ENCODE results near the gene GOSR2.
"Not testable (repeated sequence)": the region's sequence is repeated elsewhere in the genome, so short reads cannot be mapped to it uniquely, and the experiment has no call there.

Gene GOSR2

DNA sequence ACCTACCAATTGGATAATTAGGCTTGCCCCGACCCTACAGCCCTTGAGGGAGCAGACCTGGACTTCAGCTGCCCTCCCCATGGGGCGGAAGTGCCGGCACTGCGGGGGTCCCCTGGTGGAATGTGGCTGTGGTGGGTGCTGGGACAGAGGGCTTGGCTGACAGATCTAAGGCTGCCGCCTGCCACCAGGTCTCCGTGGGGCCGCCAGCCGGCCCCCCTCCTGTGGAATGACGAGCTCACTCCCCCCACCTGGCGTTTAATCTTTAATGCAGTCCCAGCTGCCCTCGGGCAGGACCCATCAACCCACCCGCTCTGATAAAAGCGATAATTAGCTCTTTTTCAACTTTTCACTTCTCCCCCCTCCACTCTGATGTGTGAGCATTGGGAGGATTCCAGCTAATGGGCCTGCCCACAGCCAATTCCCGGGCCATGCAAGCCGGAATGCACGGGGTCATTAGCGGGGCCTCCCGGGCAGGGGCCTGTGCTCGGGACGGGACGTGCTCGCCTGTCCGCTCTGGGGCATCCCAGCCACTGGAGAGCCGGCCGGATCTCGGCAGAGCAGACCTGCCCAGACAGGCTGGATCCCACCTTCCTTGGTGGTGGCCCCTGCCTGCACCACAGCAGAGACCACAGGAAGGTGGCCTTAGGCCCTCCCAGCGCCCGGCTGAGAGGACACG is 28.3 kb upstream of the GOSR2 start:
- DNase-seq = no peak

DNA sequence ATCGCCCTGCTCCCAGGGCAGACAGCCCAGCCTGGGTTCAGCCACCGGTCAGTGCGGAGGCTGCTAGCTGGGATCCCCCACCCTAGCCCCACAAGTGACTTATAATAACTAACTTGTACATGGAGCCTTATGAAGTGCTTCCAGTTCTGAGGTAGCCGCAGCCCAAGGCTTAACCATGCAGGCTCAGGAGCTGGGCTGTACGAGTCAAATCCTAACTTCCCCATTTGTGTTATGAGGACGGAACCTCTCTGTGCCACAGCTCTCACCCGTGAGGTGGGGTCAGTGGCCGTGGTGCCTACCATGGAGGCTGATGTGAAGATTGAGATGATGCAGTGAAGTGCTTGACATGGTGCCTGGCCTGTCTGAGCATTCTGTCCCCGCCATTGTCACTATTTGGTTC is 27.8 kb upstream of the GOSR2 start:
- no peak for DNase-seq

DNA sequence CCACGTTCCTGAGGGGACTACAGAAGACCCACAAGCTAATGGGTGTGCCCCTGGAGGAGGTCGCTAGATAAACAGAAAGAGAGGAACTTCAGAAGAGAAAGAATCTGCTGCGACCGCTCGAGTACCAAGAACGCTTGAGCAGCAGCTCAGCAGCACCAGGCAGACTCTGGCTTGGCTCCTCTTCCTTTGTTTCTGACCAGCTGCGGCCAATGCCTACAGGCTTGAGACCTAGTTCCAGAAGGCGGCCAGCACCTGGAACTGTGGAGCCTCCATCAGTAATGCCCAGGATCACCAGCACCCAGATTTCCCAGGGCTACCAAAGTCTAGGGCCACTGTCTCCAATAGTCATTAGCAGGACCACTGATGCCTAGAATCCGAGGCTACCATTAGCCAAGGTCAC is 26.0 kb upstream of the GOSR2 start:
- DNase-seq = no peak

DNA sequence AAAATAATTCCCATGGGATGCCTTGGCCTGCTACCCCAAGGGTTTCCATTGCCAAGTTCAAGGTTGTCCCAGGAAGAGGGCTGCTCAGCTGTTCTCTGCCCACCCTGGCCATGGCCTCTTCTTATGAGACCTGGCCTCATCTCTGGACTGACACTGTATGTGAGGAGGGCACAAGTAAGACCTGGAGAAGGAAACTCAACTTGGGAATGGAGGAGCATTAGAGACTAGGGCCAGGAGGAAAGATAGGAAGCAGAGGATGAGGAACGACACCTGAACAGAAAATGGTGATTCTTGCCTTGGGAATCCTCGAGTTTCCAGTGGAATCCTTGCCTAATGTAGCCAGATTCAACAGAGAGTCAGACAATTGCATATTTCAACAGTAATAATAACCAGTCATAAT is 24.6 kb upstream of the GOSR2 start:
- DNase-seq = no peak

DNA sequence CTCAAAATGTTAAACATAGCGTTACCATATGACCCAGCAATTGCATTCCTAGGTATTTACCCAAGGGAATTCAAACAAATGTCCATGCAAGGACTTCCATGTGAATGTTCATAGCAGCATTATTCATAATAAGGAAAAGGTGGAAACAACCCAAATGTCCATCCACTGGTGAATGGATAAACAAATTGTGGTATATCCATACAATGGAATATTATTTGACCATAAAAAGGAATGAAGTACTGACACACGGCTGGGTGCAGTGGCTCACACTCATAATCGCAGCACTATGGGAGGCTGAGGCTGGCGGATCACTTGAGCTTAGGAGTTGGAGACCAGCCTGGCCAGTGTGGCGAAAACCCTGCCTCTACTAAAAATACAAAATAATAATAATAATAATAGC is 24.1 kb upstream of the GOSR2 start:
- DNase-seq = no peak

DNA sequence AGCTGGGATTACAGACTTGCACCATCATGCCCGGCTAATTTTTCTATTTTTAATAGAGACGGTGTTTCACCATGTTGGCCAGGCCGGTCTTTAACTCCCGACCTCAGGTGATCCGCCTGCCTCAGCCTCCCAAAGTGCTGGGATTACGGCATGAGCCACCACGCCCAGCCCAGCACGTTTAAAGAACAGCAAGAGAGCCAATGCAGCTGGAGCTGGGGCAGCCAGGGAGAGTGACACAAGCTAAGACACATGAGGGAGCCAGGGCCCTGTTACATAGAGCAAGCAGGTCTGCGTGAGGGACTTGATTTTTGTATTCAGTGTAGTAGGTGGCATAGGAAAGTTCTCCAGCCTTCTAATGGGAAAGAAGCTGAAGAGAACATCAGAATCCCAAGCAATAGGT is 21.7 kb upstream of the GOSR2 start:
- no peak for DNase-seq

DNA sequence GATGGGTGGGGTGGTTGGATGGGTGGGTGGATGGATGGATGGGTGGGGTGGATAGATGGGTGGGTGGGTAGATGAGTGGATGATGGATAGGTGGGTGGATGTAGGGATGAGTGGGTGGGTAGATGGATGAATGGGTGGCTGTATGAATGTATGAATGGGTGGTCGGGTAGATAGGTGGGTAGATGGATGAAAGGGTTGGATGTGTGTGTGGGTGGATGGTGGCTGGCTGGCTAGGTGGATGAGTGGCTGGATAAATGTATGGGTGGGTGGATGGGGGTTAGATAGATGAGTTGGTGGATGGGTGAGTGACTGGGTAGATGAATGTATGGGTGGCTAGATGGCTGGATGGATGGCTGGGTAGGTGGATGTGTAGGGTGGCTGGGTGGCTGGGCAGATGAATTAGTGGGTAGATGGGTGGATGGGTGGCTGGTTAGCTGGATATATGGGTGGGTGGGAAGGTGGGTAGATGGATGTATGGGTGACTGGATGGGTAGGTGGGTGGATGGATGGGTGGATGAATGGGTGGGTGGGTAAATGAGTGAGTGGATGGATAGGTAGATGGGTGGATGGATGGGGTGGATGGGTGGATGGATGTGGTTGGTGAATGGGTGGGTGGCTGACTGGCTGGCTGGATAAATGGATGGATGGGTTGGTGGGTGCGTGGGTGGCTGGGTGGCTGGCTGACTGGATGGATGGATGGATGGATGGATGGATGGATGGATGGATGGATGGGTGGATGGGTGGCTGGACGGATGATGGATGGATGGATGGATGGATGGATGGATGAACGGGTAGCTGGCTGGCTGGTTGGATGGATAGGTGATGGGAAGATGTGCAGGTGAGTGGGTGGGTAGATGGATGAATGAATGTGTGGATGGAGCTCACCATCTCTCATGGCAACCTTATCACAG is 18.9 kb upstream of the GOSR2 start:
- DNase-seq = no peak

DNA sequence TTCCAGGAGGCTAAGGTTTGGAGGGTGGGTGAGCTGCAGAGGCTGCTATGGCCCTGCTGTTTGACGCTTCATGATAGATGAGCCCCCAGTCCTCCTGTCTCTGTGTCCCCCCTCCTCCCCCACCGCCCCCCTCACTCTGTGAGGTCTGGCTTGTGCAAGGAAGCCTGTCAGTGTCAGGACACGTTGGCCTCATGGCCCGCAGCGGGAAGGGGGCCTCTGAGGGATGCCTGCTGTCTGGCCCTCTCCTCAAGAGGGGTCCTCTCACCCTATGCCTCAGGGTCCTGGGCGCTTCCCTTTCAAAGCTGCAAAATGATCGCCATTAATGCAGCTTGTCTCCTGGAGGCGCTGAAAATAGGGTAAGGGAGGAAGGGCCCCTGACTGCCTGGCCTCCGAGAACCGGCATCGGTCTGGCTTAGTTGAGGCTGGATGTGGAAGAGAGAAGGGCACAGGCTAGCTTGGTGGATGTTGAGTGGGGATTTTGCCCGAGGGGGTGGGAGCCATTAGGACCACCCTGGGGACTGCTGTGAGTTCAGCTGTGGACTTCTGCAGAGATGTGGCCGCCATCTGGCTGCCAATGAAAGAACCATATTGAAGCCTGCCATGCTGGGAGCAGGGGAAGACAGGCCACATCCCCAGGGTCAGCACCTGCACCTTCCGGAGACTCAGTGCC is 14.8 kb upstream of the GOSR2 start:
- no peak for DNase-seq

DNA sequence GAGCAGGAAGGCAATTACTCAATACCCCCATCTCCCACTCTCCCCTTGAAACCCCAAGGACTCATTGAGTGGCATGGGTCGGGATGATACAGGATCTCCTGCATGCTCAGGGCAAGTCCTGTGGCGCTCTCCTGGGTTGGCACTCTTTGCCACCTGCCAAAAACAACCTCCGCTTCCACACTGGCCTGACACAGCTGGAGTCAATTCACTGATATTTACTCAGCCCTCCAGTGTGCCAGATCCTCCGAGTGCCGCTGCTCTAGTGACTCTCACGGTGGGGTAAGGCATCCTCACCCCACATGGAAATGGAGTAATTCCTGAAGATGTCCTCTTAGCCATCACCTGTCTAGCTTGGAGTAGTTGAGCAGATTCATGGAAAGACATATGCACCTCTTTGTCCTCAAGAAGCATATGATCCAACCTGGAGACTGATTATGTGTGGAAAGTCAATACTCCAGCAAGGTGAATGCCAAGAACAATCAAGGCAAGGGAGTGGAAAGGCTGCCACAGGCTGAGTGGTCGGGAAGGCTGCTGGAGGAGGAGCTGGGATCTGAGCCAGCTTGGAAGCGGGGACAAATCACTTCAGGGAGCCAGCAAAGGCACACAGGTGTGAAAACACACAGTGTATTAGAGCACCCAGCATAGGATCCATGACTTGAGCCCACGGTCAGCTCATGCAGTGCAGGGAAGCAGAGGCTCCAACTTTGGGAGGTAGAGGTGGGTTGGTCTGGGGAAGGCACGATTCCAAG is 12.6 kb upstream of the GOSR2 start:
- no peak for DNase-seq

DNA sequence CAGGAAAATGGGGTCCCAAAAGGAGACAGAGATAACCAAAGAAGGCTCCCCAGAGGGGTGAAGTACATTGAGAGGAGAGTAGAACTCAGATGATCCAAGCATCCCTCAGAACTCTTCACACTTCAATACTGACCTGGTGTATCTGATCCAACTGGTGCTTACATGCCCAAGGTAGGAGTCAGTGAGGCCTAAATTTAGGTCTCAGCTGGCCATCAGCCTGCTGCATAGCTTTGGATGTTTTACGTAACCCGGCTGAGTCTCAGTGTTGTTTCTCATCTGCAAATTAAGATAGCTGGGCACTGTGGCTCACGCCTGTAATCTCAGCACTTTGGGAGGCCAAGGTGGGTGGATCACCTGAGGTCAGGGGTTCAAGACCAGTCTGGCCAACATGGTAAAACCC is 11.6 kb upstream of the GOSR2 start:
- no peak for DNase-seq

DNA sequence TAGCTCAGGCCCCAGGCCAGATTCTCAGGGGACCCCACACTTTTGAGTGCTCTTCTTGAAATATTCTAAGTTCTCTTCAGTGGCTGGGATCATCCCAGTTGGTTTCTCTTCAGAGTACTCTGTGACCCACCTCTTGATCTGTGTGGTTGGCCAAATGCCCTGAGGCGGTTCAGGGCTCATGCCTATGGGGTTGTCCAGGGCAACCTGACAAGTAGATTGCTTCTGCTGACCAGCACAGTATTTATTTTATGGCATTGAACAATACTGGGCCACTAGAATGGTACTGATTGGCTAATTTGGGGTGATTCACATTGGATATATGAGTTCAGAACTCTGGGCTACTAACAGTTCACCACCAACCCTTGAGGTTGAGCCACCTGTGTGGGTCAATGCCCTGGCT is 7.4 kb upstream of the GOSR2 start:
- DNase-seq = no peak

DNA sequence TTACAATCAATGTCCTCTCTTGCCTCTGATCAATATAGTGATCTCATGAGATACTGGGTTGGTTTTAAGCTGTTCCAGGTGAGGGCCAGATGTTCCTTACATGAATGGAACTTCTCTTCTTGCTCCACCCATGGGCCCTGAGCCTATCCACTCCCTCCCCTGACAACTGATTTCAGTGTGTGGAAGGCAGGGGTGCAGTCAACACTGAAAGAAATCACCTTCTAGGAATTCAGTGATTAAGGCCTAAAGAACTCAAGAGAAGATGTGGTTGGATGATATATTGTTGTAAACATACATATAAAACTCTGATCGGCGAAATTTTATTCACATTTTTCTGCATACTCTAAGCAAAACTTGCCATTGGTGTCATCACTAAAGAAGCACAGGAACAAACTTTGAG is 6.7 kb upstream of the GOSR2 start:
- DNase-seq = no peak

DNA sequence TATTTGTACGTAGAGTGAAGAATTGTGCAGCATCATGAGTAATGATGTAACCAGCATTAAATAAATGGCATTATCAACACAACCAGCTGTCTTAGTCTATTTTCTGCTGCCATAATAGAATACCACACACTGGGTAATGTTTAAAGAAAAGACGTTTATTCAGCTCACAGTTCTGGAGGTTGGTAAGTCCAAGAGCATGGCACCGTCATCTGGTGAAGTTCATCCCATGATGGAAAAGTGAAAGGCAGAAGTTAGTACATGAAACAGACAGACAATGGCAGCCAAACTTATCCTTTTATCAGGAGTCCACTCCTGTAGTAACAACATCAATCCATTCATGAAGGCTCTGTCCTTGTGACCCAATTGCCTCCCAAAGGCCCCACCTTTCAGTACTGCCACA is 6.3 kb upstream of the GOSR2 start:
- no peak for DNase-seq

DNA sequence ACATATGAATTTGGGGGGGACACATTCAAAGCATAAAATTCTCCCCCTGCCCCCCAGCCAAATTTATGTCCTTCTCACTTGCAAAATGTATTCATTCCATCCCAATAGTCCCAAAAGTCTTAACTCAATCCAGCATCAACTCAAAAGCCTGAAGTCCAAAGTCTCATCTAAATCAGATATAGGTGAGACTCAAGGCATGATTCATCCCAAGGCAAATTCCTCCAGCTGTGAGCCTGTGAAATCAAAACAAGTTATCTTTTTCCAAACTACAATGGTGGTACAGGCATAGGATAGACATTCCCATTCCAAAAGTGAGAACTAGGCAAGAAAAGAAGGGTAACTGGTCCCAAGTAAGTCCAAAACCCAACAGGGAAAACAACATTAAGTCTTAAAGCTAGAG is 5.9 kb upstream of the GOSR2 start:
- DNase-seq = no peak

DNA sequence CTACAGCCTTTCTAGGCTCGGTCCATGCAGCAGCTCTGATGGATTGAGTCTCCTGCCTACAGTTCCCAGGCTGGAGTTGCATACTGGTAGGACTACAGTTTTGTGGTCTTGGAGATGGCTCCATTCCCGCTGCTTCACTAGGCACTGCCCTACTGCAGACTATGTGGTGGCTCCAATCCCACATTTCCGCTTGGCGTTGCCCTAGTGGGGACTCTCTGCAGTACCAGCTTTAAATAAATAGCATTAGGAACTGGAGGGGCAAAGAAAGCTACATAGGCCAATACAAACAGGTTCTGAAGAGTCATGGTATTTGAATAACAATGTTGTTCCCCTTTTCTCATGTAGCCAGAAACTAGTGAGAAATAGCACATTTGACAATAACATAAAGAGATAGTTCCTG is 5.4 kb upstream of the GOSR2 start:
- DNase-seq = no peak

DNA sequence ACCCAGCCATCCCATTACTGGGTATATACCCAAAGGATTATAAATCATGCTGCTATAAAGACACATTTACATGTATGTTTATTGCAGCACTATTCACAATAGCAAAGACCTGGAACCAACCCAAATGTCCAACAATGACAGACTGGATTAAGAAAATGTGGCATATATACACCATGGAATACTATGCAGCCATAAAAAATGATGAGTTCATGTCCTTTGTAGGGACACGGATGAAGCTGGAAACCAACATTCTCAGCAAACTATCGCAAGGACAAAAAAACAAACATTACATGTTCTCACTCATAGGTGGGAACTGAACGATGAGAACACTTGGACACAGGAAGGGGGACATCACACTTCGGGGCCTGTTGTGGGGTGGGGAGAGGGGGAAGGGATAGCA is 998 bp upstream of the GOSR2 start:
- DNase-seq = not testable (repeated sequence)

DNA sequence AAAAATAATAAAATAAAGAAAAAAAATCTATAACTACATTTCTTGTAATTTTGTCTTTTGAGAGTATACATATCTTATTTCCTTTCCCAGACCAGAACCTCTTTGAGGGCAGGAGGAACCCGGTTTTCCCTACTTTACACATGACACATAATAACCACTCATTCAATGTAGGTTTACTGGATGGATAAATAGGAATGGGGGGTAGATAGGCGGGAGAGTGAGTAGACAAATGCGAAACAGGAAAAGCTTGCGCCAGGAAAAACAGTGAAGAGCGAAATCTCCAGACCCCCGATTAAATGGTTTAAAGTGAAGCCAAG is 515 bp upstream of the GOSR2 start:
- DNase-seq = no peak

DNA sequence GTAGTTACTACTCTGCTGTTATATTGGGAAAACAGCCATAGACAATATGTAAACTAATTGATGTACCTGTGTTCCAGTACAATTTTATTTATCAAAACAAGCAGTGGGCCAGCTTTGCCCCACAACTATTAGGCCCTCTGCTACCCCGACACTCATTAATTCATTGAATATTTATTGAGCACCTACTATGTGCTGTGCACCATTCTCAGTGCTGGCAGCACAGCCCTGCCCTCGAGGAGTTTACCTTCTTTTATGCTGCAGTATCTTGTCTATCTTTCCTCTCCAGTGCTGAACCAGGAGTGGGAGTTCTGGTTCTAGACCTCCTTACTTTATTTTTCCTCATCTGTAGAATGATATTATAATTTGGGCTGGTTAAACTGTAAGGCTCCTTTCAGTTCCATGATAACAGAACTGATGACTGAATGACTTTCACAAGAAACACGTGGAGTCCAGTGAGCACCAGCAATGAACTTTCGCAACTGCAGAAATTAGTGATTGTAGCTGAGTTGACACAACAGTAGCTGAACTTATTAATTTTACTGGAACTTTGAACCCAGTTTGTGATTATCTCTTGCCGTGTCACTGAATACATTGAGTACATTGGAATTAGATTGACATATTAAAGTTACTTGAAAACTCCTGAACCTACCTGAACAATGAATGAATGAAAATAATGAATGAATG is 2.4 kb downstream of the GOSR2 start:
- no peak for DNase-seq

DNA sequence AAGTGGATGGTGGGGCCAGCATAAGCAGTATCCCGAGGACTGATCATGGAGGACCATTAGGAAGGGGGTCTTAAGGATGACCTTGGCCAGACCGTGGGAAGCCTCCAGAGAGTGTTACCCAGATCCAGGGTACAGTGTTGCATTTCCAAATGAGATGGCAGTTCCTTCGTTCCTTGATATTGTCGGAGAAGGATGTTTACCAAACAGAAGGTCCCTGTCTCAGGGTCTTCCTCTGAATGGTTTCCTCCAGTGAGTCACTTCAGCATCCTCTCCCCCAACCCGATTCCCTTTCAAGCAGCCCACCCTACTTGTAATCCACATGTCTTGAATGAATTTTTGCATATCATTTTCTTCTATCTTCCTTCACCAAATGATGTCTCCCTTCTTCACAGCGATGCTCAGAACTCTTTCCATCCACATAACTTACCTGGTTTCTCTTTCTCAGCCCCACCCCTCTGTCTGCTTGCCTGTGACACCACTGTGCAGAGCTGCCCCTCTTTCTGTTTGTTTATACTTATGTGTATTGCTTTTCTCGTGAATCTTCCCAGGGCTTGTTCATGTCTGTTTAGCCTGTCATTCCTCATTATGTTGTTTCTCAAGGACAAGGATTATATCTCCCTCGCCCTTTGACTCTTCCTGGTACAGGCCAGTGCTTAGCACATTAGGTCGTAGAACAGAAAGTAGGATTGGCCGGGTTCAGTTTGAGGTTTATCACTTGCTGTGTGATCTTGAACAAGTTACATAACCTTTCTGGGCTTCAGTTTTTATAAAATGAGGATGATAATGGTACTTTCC is 5.7 kb downstream of the GOSR2 start:
- DNase-seq = no peak

DNA sequence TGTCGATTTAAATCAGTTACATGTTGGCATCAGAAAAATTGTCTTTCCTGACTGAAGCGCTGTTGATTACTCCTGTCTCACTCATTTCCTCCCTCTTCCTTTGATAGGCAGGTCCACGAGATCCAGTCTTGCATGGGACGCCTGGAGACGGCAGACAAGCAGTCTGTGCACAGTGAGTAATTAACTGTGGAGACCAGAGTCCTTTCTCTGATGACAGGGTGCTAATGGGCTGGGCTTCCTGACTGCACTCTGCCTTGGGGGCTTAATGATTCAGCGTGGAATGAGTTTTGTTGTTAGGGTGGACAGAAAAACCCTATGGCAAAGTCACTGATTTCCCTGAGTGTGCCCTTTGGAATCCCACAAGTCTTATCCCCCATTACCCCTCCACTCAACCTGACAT is 6.5 kb downstream of the GOSR2 start:
- DNase-seq = no peak

DNA sequence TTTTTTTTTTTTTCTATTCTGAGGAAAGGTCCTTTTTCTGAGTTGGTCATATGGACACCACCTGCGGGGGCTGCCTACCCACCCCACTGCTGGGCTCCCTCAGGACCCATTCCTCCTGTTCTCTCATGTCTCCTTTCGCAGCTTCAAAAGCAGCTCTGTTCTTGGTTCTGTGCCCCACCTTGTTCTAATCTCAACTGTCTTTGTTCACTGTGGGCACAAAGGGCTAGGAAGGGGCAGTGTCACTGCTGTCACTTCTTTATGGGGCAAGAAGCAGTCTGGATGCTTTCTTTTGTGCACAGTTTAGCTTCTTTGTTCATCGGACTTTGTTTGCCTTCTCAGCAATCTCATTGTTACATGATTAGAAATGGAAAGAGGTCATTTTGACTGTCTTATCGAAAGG is 7.1 kb downstream of the GOSR2 start:
- no peak for DNase-seq

DNA sequence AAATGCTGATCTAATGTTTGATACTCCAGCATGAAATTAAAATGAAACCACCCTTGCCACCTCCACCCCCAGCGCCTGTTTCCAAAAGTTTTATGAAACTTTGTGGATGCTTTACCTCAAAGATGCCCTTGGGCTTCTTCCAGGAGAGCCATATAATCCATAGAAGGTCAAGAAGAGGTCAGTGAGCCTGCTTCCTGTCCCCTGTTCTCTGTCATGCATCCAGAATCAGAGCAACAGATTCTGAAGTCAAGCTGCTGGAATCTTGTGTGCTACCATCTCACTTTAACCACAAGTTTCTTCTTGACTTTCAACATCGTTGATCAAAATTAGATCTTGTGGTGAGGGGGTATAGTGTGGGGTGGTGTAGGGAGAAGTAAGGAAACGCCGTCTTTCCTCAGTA is 8.6 kb downstream of the GOSR2 start:
- no peak for DNase-seq

Data from activated CD4-positive, alpha-beta T cell treated with anti-CD3 and anti-CD28 coated beads for 4 hours (primary cell).